HG03097 (cell line): ENCODE measurements around the gene WDR49.

Experiments used
- ATAC-seq: cut with Tn5 transposase; IDR thresholded peaks from one replicate; pipeline ENCODE4 v1.9.1; 2021; ENCODE audit not compliant: unreplicated experiment, low FRiP score

The WDR49 gene

DNA sequence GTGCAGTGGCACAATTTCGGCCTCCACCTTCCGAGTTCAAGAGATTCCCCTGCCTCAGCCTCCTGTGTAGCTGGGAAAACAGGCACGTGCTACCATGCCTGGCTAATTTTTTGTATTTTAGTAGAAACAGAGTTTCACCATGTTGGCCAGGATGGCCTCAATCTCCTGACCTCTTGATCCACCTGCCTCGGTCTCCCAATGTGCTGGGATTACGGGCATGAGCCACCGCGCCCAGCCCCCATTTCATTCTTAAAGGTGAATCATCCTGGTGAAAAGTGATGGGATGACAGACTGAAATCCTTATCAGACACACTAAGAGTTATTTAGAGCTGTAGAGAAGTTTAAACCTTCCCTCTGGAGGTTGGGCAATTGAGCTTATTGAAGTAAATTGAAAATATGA is 155.8 kb downstream of the WDR49 start:
- ATAC-seq = no peak

DNA sequence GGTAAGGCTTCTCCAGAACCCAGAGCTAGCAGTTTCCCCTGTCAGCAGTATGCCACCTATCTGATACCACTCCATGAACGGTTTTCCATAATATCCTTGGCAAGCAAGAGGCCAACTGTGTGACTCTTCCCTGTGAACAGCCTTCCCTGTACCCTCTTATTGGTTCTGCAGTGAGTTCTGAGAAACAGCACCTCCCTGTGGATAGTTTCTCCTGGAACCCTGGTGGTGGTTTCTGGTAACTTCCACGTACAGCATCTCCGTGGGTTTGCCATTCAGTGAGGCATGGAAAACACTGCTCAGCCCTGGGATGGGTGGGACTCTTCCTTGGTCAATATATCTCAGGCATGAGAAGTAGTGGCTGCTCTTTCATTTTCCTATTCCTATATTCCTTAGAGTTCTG is 160.5 kb downstream of the WDR49 start:
- ATAC-seq = no peak

- ATAC-seq = no peak
These were observed 162.1 kb downstream of the WDR49 start for GRCh38 chr3:167491621-167492020.

DNA sequence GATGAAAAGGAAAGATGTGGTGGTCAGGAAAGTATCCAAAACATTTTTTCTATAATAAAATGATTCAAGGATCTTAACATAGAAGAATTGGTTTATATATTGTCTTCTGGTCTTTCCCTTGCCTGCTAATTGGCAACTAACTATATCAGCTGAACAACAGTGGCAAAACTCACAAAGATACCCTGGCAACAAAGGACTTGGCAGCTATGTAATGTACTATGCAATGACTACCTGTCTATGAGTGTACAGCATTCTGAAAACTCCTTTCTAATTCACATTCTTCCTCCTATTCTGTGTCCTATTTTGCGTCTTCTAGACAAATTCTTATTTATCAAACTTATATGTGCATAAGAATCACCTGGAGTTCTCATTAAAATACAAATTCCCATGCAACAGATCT is 164.2 kb downstream of the WDR49 start:
- ATAC-seq = no peak

- no peak for ATAC-seq
These were observed 166.2 kb downstream of the WDR49 start for GRCh38 chr3:167487556-167487955.

DNA sequence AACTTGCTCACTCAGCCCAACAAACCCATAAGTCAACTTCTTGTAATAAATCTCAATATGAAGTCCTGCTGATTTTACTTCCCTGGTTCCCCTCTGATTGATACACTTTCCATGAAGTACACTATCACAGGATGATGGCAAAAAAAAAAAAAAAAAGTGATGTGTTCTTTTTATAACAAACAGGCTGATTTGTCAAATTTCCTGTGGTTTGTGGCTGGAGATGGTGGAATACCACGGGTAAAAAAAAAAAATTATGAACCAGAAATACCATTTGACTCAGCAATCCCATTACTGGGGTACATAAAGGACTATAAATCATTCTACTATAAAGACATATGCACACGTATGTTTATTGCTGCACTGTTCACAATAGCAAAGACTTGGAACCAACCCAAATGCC is 169.2 kb downstream of the WDR49 start:
- ATAC-seq = no peak

DNA sequence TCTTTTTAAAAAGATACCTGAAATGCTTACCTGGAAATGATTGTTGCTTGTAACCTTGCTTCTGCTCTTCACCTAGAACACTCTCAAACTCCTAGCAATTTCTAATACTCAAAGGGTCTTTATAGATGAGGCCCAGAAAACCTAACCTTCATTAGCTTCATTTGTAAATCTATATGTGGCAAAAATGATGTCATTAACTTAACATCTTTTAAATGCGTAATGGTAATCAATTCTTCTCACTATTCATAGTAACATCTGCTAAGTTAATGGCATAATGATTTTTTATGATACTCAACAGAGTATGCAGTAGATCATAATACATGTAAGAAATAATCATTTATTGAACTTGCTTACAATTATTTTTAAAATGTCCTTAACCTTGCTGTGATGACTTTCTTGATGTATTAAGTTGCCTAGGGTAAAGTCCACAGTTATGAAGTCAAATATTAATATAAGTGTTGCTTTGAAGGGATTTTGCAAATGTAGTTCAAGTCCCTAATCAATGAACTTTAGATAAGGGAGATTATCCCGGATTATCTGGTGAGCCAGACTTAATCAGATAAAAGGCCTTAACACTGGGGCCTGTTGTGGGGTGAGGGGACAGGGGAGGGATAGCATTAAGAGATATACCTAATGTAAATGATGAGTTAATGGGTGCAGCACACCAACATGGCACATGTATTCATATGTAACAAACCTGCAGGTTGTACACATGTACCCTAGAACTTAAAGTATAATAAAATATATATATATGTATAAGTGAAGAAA is 169.8 kb downstream of the WDR49 start:
- ATAC-seq = no peak

DNA sequence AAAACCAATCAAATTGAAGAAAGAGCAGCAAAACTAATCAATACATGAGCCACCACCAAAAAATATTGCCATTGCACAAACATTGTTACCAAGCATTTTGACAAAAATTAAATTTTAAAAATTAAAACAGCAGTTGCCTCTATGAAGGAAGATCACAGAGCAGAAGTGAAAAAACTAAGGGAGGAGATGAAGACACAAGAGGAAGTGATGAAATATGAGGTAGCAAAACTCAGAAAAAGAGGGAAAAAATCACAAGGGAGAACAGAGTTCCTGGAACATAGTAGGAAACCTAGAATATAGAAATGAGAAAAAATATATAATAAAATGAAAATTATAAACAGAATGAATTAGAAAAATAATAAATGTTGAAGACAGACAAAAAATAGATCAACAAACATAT is 172.6 kb downstream of the WDR49 start:
- no peak for ATAC-seq

- ATAC-seq = no peak
These were observed 173.0 kb downstream of the WDR49 start for GRCh38 chr3:167480748-167481147.

- no peak for ATAC-seq
These were observed 179.9 kb downstream of the WDR49 start, which contains the start of gene SERPINI2 for GRCh38 chr3:167473863-167474262. TSS of gene SERPINI2 (minus strand) at chr3:167474042. CDS start at chr3:167471834, 2,208 bp downstream.

DNA sequence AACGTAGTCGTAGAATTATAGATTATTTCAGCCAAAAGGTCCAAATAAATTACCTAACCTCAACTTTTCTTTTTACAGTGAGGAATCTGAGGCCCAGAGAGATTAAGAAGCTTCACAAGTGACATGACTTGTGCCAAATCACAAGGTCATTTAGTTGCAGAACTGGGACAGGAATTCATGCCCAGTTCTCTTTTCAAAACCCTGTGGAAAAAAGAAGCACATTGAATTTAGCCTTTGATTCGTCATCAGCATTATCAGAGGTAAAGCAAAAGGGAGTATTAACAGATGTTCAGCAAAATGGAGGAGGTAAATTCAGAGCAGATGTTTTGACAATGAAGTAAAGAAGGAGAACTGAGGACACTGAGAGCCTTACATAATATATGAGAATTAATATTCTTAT is 184.4 kb downstream of the WDR49 start:
- ATAC-seq = no peak

GRCh38 chr3:167467848-167468611 is 185.7 kb downstream of the WDR49 start:
- ATAC-seq = no peak

- ATAC-seq = no peak
These were observed 186.8 kb downstream of the WDR49 start for GRCh38 chr3:167466966-167467365.

- no peak for ATAC-seq
These were observed 197.5 kb downstream of the WDR49 start for GRCh38 chr3:167456157-167456799.

- ATAC-seq = no peak
These were observed 199.9 kb downstream of the WDR49 start for GRCh38 chr3:167453815-167454214.

DNA sequence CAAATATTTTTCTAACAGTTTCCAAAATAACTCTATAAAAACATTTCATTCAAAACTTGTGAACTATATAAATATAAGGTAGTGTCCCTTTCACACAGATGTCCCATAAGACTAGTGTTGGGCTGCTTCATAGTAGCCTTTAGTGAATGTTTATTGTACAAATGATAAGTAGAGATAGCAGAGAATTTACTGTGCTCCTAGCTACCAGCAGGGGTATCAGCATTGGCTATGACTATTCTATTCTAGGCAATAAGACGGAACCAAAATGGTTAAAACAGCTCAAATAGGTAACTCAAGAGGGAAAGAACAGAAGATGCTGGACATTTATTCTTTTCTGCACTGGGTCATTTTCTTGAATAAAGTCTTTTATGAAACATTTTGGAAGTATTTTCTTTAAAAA is 202.5 kb downstream of the WDR49 start:
- no peak for ATAC-seq

DNA sequence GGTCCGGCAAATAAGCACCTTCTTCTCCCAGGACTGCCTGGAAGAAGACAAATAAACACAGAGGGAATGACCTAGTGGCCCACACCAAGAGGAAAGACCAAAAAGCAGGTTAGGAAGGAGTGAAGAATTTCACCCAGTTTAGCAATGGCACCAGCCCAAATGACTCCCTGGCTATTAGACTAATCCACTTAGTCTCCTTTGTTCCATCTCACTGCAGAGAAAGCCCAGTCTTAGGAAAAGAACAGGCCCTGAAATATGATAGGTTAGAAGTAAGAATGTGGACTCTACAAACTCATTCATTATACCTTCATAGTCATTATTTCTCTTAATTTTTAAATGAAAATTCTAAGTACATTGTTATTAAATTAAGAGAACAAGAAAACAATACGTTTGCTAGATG is 203.1 kb downstream of the WDR49 start:
- ATAC-seq = no peak

GRCh38 chr3:167450195-167450594 is 203.5 kb downstream of the WDR49 start:
- no peak for ATAC-seq

- no peak for ATAC-seq
These were observed 208.3 kb downstream of the WDR49 start for GRCh38 chr3:167445491-167445890.

DNA sequence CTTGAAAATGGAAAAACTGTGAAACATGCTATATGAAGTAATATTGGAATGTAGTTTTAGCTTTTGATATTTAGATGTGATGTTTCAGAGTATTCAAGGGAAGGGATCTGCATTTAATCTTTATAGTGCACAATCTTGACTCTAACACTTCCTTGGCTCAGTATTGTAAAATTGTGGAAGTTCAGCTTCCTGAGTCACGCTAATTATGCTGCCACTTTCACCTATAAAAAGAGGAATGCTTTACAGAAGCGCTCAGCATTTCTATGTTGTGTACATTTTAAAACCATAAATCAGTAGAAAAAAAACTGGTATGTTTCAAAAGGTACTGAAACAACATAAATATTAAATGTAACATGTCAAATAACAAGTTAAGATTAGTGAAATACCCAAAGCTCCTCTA is 212.5 kb downstream of the WDR49 start:
- no peak for ATAC-seq

DNA sequence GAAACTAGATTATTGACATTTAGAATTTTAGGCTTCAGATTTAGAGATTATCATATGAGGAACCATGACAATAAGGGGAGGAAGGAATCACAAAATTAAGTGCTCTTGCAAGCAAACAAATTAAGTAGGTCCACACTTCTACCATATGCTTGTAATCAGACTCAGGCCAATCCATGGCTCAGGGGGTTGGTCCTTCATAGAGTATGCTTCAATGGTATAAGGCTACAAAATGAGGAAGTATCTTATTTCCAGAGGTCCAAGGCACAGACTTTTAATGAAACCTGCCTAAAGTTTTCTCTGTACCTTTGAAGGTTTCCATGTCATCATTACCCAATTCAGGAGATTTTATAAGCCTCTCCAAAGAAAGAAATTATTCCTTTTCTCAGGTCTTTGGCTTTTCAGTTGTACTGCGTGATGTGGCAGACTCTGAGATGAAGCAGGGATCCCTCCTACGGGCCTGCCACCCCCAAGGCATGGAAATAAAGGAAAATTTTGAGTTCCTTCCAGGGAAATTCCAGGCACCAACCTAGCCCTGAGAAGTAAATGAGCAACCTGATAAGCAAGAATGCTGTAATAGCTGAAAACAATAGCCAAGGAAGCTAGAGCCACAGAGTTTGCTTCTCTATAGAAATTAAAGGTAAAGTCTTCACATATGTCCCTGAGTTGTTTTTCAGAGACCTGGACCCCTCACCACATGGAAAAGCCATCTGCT is 216.2 kb downstream of the WDR49 start:
- no peak for ATAC-seq
